HEK293 (cell line): ENCODE results near the gene THAP12.

Experiments used
- CTCF ChIA-PET: fragments of 350-600 bp; formaldehyde crosslinking; extraction: SDS; loops from one replicate; lab custom pipeline; 2021; ENCODE audit warnings: antibody characterized with exemption; lab: Yijun Ruan, JAX
- POLR2A ChIA-PET: fragments of 300-600 bp; formaldehyde crosslinking; extraction: SDS; loops from one replicate; lab custom pipeline; 2020; ENCODE audit warnings: antibody characterized with exemption, inconsistent platforms; lab: Yijun Ruan, JAX
- H3K27ac ChIP-seq: fragments of 200-500 bp; sonication (Bioruptor generic); 2 replicates; pipeline ENCODE4 v1.5.1; 2014; ENCODE audit warnings: low read depth, low read length, control low read depth, inconsistent platforms; ENCODE audit errors: extremely low read depth
- H3K36me3 ChIP-seq, 2 experiments: fragments of 200-500 bp in 1 of 2; sonication (Bioruptor generic) in 1 of 2; 1 replicate in 1 of 2; 2 replicates in 1 of 2; pipeline ENCODE4 v1.5.1; 2014 to 2017; ENCODE audit warnings: inconsistent platforms in 2 of 2, low read length in 2 of 2; ENCODE audit not compliant: control insufficient read depth in 2 of 2, insufficient read depth in 1 of 2
- H3K4me1 ChIP-seq: fragments of 200-500 bp; sonication (Bioruptor generic); 2 replicates; pipeline ENCODE4 v1.5.1; 2014; ENCODE audit warnings: mild to moderate bottlenecking, low read length, inconsistent platforms; ENCODE audit not compliant: control insufficient read depth, insufficient read depth
- H3K4me3 ChIP-seq: 2 replicates; pipeline ENCODE4 v1.5.1; 2011; ENCODE audit warnings: low read depth, mild to moderate bottlenecking, control low read depth, low read length, moderate library complexity
- H3K9me3 ChIP-seq: fragments of 200-500 bp; sonication (Bioruptor generic); 2 replicates; pipeline ENCODE4 v1.5.1; 2014; ENCODE audit warnings: low read depth, low read length, inconsistent platforms; ENCODE audit not compliant: control insufficient read depth, insufficient read depth
- GLIS1 ChIP-seq: fragments of 450-650 bp; formaldehyde crosslinking; IDR thresholded peaks from 2 replicates; pipeline ENCODE4 v1.5.1; 2016; ENCODE audit warnings: missing biosample characterization, missing genetic modification characterization
- HIC1 ChIP-seq: fragments of 450-650 bp; formaldehyde crosslinking; IDR thresholded peaks from 2 replicates; pipeline ENCODE4 v1.5.1; 2016; ENCODE audit warnings: missing biosample characterization, missing genetic modification characterization
- KLF16 ChIP-seq: fragments of 450-650 bp; formaldehyde crosslinking; IDR thresholded peaks from 2 replicates; pipeline ENCODE4 v1.5.1; 2017; ENCODE audit warnings: missing biosample characterization, missing genetic modification characterization
- MYNN ChIP-seq: fragments of 450-650 bp; formaldehyde crosslinking; IDR thresholded peaks from 2 replicates; pipeline ENCODE4 v1.5.1; 2016; ENCODE audit warnings: missing biosample characterization, missing genetic modification characterization, borderline replicate concordance
- ZFHX2 ChIP-seq: fragments of 450-650 bp; formaldehyde crosslinking; conservative IDR thresholded peaks from 2 replicates; pipeline ENCODE4 v1.5.1; 2016; ENCODE audit warnings: missing biosample characterization, missing genetic modification characterization
- ZFP41 ChIP-seq: fragments of 450-650 bp; formaldehyde crosslinking; IDR thresholded peaks from 2 replicates; pipeline ENCODE4 v1.5.1; 2016; ENCODE audit warnings: missing biosample characterization, missing genetic modification characterization, borderline replicate concordance
- ZNF266 ChIP-seq: fragments of 450-650 bp; formaldehyde crosslinking; IDR thresholded peaks from 2 replicates; pipeline ENCODE4 v1.5.1; 2016; ENCODE audit warnings: missing biosample characterization, missing genetic modification characterization, low read depth
- ZNF530 ChIP-seq: fragments of 450-650 bp; formaldehyde crosslinking; IDR thresholded peaks from 2 replicates; pipeline ENCODE4 v1.5.1; 2016; ENCODE audit warnings: low read depth, missing biosample characterization, missing genetic modification characterization
- ZNF548 ChIP-seq: fragments of 450-650 bp; formaldehyde crosslinking; IDR thresholded peaks from 2 replicates; pipeline ENCODE4 v1.5.1; 2016; ENCODE audit warnings: missing biosample characterization, missing genetic modification characterization
- ZNF670 ChIP-seq: fragments of 450-650 bp; formaldehyde crosslinking; IDR thresholded peaks from 2 replicates; pipeline ENCODE4 v1.5.1; 2016; ENCODE audit warnings: missing biosample characterization, missing genetic modification characterization, low read depth
- ZNF777 ChIP-seq: fragments of 450-650 bp; formaldehyde crosslinking; IDR thresholded peaks from 2 replicates; pipeline ENCODE4 v1.5.1; 2017; ENCODE audit warnings: missing biosample characterization, missing genetic modification characterization, borderline replicate concordance
- ZNF791 ChIP-seq: fragments of 450-650 bp; formaldehyde crosslinking; IDR thresholded peaks from 2 replicates; pipeline ENCODE4 v1.5.1; 2016; ENCODE audit warnings: missing biosample characterization, missing genetic modification characterization
- ZSCAN16 ChIP-seq: fragments of 450-650 bp; formaldehyde crosslinking; IDR thresholded peaks from 2 replicates; pipeline ENCODE4 v1.5.1; 2016; ENCODE audit warnings: missing biosample characterization, missing genetic modification characterization

Gene THAP12

GRCh38 chr11:76303399-76303798 lies 77.5 kb downstream of the THAP12 start:
- H3K27ac ChIP-seq, result no peak overlapping the region
- CTCF ChIA-PET, result interaction anchor here (0.8 to 1.5 kb wide), 4 partner anchors 9 to 95 kb away, joined by 3 to 6 read pairs (median 3); no protein-coding TSS in a partner anchor
- no peaks in the 10 kb centered on the region for H3K9me3 ChIP-seq
- H3K36me3 ChIP-seq, result no peaks in the 10 kb centered on the region
- H3K4me1 ChIP-seq, result no peaks in the 10 kb centered on the region
- POLR2A ChIA-PET, result no interaction called here
- H3K4me3 ChIP-seq, result no peak overlapping the region
- no peak for TF ChIP-seq ZNF670 (tag by site-specific recombination)
- TF ChIP-seq ZNF530 (tag by site-specific recombination), result no peak
- TF ChIP-seq HIC1, result no peak
- TF ChIP-seq ZSCAN16, result no peak
- no peak for TF ChIP-seq KLF16 (tag by site-specific recombination)
- TF ChIP-seq ZNF266 (tag by site-specific recombination), result no peak
- TF ChIP-seq ZFP41 (tag by site-specific recombination), result no peak
- no peak for TF ChIP-seq ZNF548
- no peak for TF ChIP-seq ZNF791 (tag by site-specific recombination)
- TF ChIP-seq ZFHX2 (tag by site-specific recombination), result no peak
- TF ChIP-seq MYNN, result no peak

GRCh38 chr11:76302996-76303395 lies 77.9 kb downstream of the THAP12 start:
- no peak for TF ChIP-seq ZNF777 (tag by site-specific recombination)
- peak; percentile 62 for TF ChIP-seq GLIS1 (tag by site-specific recombination)
- TF ChIP-seq, all 188 proteins: peak for 1
- Histone ChIP-seq H3K27ac (no peak overlapping the region), H3K4me1 (no peaks in the 10 kb centered on the region), H3K36me3 (no peaks in the 10 kb centered on the region), H3K4me3 (no peak overlapping the region), H3K9me3 (no peaks in the 10 kb centered on the region)
- CTCF ChIA-PET, result interaction anchor here (1.1 to 1.5 kb wide), 2 partner anchors 16 to 94 kb away, joined by 3 to 6 read pairs; no protein-coding TSS in a partner anchor
- POLR2A ChIA-PET, result no interaction called here
